ENCODE measurements around the gene LCORL. TPM values are rescaled to one million over a fixed set of nuclear protein-coding genes. Genes with fewer than 3 reads are reported as not detected.

The LCORL gene
- 10 to 100 TPM in 7 of 9 donors, 1 to 10 TPM in 2; 9.3 to 28.8 (median 17.7) TPM for total RNA-seq
- 10 to 100 TPM in 1 of 3 donors, 1 to 10 TPM in 2; 2.6 to 15.2 (median 3.4) TPM for polyA plus RNA-seq
- long read RNA-seq, donor 1, full-length matches to known transcripts = 2 of 2 reads
- long read RNA-seq, donor 1, partial matches to known transcripts = 0 of 2 reads
- long read RNA-seq, donor 1, other reads (novel, unspliced or antisense) = 0 of 2 reads
- long read RNA-seq, donor 2, full-length matches to known transcripts = 1 of 1 reads
- long read RNA-seq, donor 2, partial matches to known transcripts = 0 of 1 reads
- long read RNA-seq, donor 2, other reads (novel, unspliced or antisense) = 0 of 1 reads
- long read RNA-seq, donor 3, full-length matches to known transcripts = 2 of 2 reads
- long read RNA-seq, donor 3, partial matches to known transcripts = 0 of 2 reads
- long read RNA-seq, donor 3, other reads (novel, unspliced or antisense) = 0 of 2 reads
- long read RNA-seq, donor 4, partial matches to known transcripts = 1 of 2 reads
- long read RNA-seq, donor 4, other reads (novel, unspliced or antisense) = 1 of 2 reads
- long read RNA-seq, donor 5, full-length matches to known transcripts = 3 of 8 reads
- long read RNA-seq, donor 5, partial matches to known transcripts = 1 of 8 reads
- long read RNA-seq, donor 5, other reads (novel, unspliced or antisense) = 4 of 8 reads
- long read RNA-seq, donor 6, partial matches to known transcripts = 0 of 1 reads
- long read RNA-seq, donor 6, other reads (novel, unspliced or antisense) = 1 of 1 reads
- long read RNA-seq, donor 7, full-length matches to known transcripts = 1 of 1 reads
- long read RNA-seq, donor 7, partial matches to known transcripts = 0 of 1 reads
- long read RNA-seq, donor 7, other reads (novel, unspliced or antisense) = 0 of 1 reads
- long read RNA-seq, donor 8, full-length matches to known transcripts = 2 of 2 reads
- long read RNA-seq, donor 8, partial matches to known transcripts = 0 of 2 reads
- long read RNA-seq, donor 8, other reads (novel, unspliced or antisense) = 0 of 2 reads
- long read RNA-seq, donor 9, full-length matches to known transcripts = 3 of 8 reads
- long read RNA-seq, donor 9, partial matches to known transcripts = 5 of 8 reads
- long read RNA-seq, donor 9, other reads (novel, unspliced or antisense) = 0 of 8 reads
- long read RNA-seq, donor 10, full-length matches to known transcripts = 3 of 3 reads
- long read RNA-seq, donor 10, partial matches to known transcripts = 0 of 3 reads
- long read RNA-seq, donor 10, other reads (novel, unspliced or antisense) = 0 of 3 reads

DNA sequence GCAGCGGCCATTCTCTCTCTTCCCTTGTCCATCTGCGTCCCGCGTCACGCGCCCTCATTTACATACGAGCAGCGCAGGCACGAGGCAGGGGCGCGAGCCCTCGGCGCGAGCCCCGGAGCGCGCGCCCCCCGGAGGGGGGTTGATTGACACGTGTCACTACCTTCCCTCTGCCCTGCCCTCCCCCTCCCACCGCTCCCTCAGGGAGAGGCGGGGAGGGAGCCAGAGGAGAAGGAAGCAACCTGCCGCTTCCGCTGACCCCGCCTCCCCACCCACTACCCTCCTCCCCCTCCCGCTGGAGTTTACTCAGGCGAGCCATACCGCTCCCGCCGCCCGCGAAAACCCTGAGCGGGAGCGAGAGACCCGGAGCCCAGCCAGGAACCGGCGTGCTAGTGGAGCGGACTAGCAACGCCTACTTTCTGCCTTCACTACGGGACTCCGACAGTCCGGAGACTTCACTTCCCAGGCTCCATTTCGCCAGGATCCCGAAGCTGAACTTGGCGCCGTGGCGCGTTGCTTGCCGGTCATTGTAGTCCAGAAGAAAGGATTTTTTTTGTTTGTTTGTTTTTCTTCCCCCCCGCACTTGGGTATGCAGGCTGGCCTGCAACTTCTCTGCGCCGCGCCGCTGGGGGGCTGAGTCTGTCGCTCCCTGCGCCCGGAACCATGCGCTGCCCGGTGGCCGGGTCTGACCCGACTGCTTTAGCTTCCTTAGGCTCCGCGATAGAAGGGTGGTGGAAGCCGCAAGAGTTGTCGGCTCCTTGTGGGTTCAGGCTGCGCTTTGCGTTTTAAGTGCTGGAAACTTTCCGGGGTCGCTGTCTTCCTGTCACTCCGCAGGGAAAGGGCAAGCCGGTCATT lies at the start of gene LCORL:
Gene LCORL (minus strand): TSS at position 36 of the 852 bp plus-strand sequence. CDS start 4 bp downstream, at position 32.
- Histone ChIP-seq H3K27ac (peak within 1 kb of the TSS; percentile 83 to 97 (median 86)), H3K4me1 (replicated peaks in 1 of 2) (peaks cover 4 to 22% of the 10 kb centered on the region in 2 donors), H3K4me3 (peak within 1 kb of the TSS; percentile 68 to 99 (median 87)), H3K36me3 (replicated peaks in 1 of 2) (no peaks in the 10 kb centered on the region), H3K9me3 (replicated peaks in 1 of 3) (no peaks in the 10 kb centered on the region), H3K27me3 (no peaks in the 10 kb centered on the region)
- DNase-seq = peak; percentile 94 to 98 (median 96)
- WGBS, 4 donors = 0 to 1% (median 0%) methylated on average over 27 to 71 of the region's 71 CpGs
- TF ChIP-seq POLR2A (IDR thresholded peaks at IDR 0.05) = peak in 1 of 2 donors; percentile 9
- TF ChIP-seq, protein P1, sequence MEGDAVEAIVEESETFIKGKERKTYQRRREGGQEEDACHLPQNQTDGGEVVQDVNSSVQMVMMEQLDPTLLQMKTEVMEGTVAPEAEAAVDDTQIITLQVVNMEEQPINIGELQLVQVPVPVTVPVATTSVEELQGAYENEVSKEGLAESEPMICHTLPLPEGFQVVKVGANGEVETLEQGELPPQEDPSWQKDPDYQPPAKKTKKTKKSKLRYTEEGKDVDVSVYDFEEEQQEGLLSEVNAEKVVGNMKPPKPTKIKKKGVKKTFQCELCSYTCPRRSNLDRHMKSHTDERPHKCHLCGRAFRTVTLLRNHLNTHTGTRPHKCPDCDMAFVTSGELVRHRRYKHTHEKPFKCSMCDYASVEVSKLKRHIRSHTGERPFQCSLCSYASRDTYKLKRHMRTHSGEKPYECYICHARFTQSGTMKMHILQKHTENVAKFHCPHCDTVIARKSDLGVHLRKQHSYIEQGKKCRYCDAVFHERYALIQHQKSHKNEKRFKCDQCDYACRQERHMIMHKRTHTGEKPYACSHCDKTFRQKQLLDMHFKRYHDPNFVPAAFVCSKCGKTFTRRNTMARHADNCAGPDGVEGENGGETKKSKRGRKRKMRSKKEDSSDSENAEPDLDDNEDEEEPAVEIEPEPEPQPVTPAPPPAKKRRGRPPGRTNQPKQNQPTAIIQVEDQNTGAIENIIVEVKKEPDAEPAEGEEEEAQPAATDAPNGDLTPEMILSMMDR (IDR thresholded peaks at IDR 0.05) = peak in 3 of 6 experiments; percentile 23 to 36 (median 35)
- intact Hi-C loops (cut with DNase I) = loop anchor here in 1 of 2 donors (10.0 kb wide), 1 partner anchor 207 kb away; the partner anchor contains the start of genes DCAF16 and NCAPG

DNA sequence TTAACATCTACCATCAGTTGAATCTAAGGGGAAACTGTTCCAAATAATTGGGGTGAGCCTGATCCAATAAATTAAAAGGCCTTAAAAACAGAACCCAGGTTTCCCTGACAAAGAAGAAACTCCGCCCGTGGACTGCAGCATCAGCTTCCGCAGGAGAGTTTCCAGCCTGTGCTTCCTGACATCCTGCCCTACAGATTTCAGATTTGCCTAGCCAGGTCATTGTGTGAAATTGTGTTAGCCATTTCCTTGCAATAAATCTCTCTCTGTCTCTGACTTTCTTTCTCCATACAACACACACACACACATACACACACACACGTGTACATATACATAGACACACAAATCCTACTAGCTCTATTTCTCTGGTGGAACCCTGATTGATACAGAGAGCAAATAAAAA lies 48.3 kb upstream of the LCORL start:
- WGBS, 4 donors = 65 to 67% (median 66%) methylated on average over 4 of the region's 4 CpGs
- H3K27ac ChIP-seq = peak overlapping the region in 1 of 5 donors; percentile 63
- H3K27me3 ChIP-seq = peaks cover 4% of the 10 kb centered on the region
- H3K4me1 ChIP-seq (replicated peaks in 1 of 2) = no peaks in the 10 kb centered on the region
- no peaks in the 10 kb centered on the region for H3K9me3 ChIP-seq (replicated peaks in 1 of 3)
- peak in 2 of 7 donors; percentile 4 to 15 for DNase-seq
- no peak overlapping the region for H3K4me3 ChIP-seq
- TF ChIP-seq, protein P1 (IDR thresholded peaks at IDR 0.05) = no peak
- no peak for TF ChIP-seq POLR2A (IDR thresholded peaks at IDR 0.05)
- intact Hi-C loops (cut with DNase I) = no loop called here
- H3K36me3 ChIP-seq (replicated peaks in 1 of 2) = no peaks in the 10 kb centered on the region

DNA sequence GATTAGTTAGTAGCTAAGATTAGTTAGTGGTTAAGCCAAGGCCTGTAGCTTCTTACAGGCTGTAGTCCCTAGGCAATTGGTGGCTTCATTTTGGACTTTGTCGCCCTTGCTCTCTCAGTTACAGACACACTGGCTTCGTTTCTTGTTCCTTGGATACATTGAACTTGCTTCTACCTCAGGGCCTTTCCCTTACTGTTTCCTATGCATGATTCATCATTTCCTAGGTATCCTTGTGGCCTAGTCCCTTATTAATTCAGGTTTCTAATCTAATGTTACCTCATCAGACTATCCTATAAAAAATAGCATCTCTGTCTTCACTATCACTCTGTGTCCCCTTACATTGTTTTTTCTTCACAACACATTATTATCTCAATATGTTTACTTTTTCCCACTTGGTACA lies 45.5 kb upstream of the LCORL start:
- no peak overlapping the region for H3K27ac ChIP-seq
- intact Hi-C loops (cut with DNase I) = no loop called here
- no peak for DNase-seq
- TF ChIP-seq POLR2A (IDR thresholded peaks at IDR 0.05) = no peak
- TF ChIP-seq, protein P1 (IDR thresholded peaks at IDR 0.05) = no peak
- no peaks in the 10 kb centered on the region for H3K4me1 ChIP-seq (replicated peaks in 1 of 2)
- H3K27me3 ChIP-seq = no peaks in the 10 kb centered on the region
- 75 to 89% (median 83%) methylated on average over 2 of the region's 2 CpGs for WGBS, 4 donors
- no peak overlapping the region for H3K4me3 ChIP-seq
- no peaks in the 10 kb centered on the region for H3K9me3 ChIP-seq (replicated peaks in 1 of 3)
- H3K36me3 ChIP-seq (replicated peaks in 1 of 2) = no peaks in the 10 kb centered on the region
